DND-41 (cell line): Measurements from ENCODE around the gene USH1C.

Source experiments
- ATAC-seq: fragments of 200-7000 bp; cut with Tn5 transposase; 3 replicates; pipeline ENCODE4 v1.9.1; 2021; ENCODE audit warnings: low read depth; ENCODE audit not compliant: insufficient read depth
- DNase-seq: peaks from one replicate; pipeline ENCODE4 v3.0.0-alpha.2; 2020
- H2AFZ ChIP-seq: 2 replicates; pipeline ENCODE4 v1.6.0; 2012; ENCODE audit warnings: low read depth, low read length
- H3K27ac ChIP-seq: 2 replicates; pipeline ENCODE4 v1.5.1; 2012; ENCODE audit warnings: low read length, inconsistent platforms
- H3K27me3 ChIP-seq: fragments of 200-600 bp; sonication (generic); 2 replicates; pipeline ENCODE4 v1.6.0; 2012; ENCODE audit warnings: low read length, mild to moderate bottlenecking, inconsistent platforms; ENCODE audit not compliant: insufficient read depth, poor library complexity
- H3K36me3 ChIP-seq: 2 replicates; pipeline ENCODE4 v1.5.1; 2012; ENCODE audit warnings: low read length, inconsistent platforms; ENCODE audit not compliant: insufficient read depth
- H3K4me1 ChIP-seq: 2 replicates; pipeline ENCODE4 v1.5.1; 2012; ENCODE audit warnings: mild to moderate bottlenecking, low read length; ENCODE audit not compliant: insufficient read depth
- H3K4me2 ChIP-seq: 2 replicates; pipeline ENCODE4 v1.6.0; 2012; ENCODE audit warnings: mild to moderate bottlenecking, moderate library complexity, low read length, inconsistent platforms; ENCODE audit not compliant: insufficient read depth
- H3K4me3 ChIP-seq, 2 experiments: fragments of 200-600 bp in 1 of 2; shearing (Covaris generic) in 1 of 2; 2 replicates each; pipeline ENCODE4 v1.5.1; 2012 to 2016; ENCODE audit warnings: inconsistent platforms in 2 of 2, low read length in 2 of 2, mild to moderate bottlenecking in 2 of 2, low read depth in 1 of 2, moderate library complexity in 1 of 2
- H3K79me2 ChIP-seq: 2 replicates; pipeline ENCODE4 v1.6.0; 2012; ENCODE audit warnings: low read length, inconsistent platforms; ENCODE audit not compliant: insufficient read depth
- H3K9ac ChIP-seq: 2 replicates; pipeline ENCODE4 v1.6.0; 2012; ENCODE audit warnings: low read depth, mild to moderate bottlenecking, inconsistent platforms, low read length, moderate library complexity
- H3K9me3 ChIP-seq: 2 replicates; pipeline ENCODE4 v1.5.1; 2012; ENCODE audit warnings: low read length, moderate library complexity, mild to moderate bottlenecking, inconsistent platforms; ENCODE audit not compliant: insufficient read depth, severe bottlenecking
- H4K20me1 ChIP-seq: 2 replicates; pipeline ENCODE4 v1.6.0; 2012; ENCODE audit warnings: low read length; ENCODE audit not compliant: insufficient read depth
- CTCF ChIP-seq: IDR thresholded peaks from 2 replicates; pipeline ENCODE4 v1.5.1; 2012; ENCODE audit warnings: borderline replicate concordance, low read length, moderate library complexity, mild to moderate bottlenecking; ENCODE audit not compliant: poor library complexity, severe bottlenecking; ENCODE audit errors: extremely low read depth
- EZH2 ChIP-seq: IDR thresholded peaks from 3 replicates; pipeline ENCODE4 v1.6.1; 2012; ENCODE audit warnings: borderline replicate concordance, low read depth, mild to moderate bottlenecking, moderate library complexity, low read length, inconsistent platforms; ENCODE audit not compliant: severe bottlenecking

The USH1C gene

GRCh38 chr11:17477361-17477760, 66.9 kb downstream of the USH1C start:
- no peaks in the 10 kb centered on the region for H3K27me3 ChIP-seq
- DNase-seq (no peak), ATAC-seq (no peak)

GRCh38 chr11:17477084-17477333, 67.2 kb downstream of the USH1C start:
- Histone ChIP-seq H3K4me2 (peak overlapping the region; percentile 67), H3K36me3 (no peaks in the 10 kb centered on the region), H3K9ac (no peak overlapping the region), H3K4me3 (peak overlapping the region in 1 of 2 experiments; percentile 41; a peak in 2 of 4 replicates), H3K27ac (no peak overlapping the region), H3K9me3 (no peaks in the 10 kb centered on the region), H2AFZ (no peak overlapping the region), H3K79me2 (no peaks in the 10 kb centered on the region), H3K4me1 (peaks cover 32% of the 10 kb centered on the region), H4K20me1 (no peaks in the 10 kb centered on the region), H3K27me3 (no peaks in the 10 kb centered on the region)
- TF ChIP-seq EZH2 (no peak), CTCF (no peak)
- no peak for ATAC-seq
- no peak for DNase-seq

More at GRCh38 chr11:17477361-17477760, 66.9 kb downstream of the USH1C start:
- Histone ChIP-seq H4K20me1 (no peaks in the 10 kb centered on the region), H3K4me3 (no peak overlapping the region), H3K79me2 (no peaks in the 10 kb centered on the region), H3K9ac (no peak overlapping the region), H3K9me3 (no peaks in the 10 kb centered on the region), H3K36me3 (no peaks in the 10 kb centered on the region), H3K27ac (no peak overlapping the region), H3K4me2 (no peak overlapping the region), H2AFZ (no peak overlapping the region), H3K4me1 (peaks cover 32% of the 10 kb centered on the region)
- TF ChIP-seq EZH2: no peak
- no peak for TF ChIP-seq CTCF

GRCh38 chr11:17476317-17477083, 67.7 kb downstream of the USH1C start, which contains the start of gene ABCC8:
Gene ABCC8 (minus strand): TSS chr11:17476845. CDS start chr11:17476776, 69 bp downstream.
- Histone ChIP-seq H3K27ac (peak within 1 kb of the TSS; percentile 31; the same call in 1 of the 2 replicates), H3K9me3 (no peaks in the 10 kb centered on the region), H3K27me3 (no peaks in the 10 kb centered on the region), H3K4me2 (peak within 1 kb of the TSS; percentile 67), H3K4me1 (peaks cover 32% of the 10 kb centered on the region), H4K20me1 (no peaks in the 10 kb centered on the region), H3K79me2 (no peaks in the 10 kb centered on the region), H3K9ac (peak within 1 kb of the TSS; percentile 50), H3K4me3 (peak within 1 kb of the TSS; percentile 10 to 64; a peak in 3 of 4 replicates), H2AFZ (peak within 1 kb of the TSS; percentile 54), H3K36me3 (no peaks in the 10 kb centered on the region)
- ATAC-seq (peak; percentile 71), DNase-seq (peak; percentile 55)
- TF ChIP-seq CTCF (no peak), EZH2 (no peak)
